Measurements from ENCODE around the gene TNFRSF13B. TPM values are rescaled to one million over a fixed set of nuclear protein-coding genes. Genes with fewer than 3 reads are reported as not detected.

Gene TNFRSF13B
- total RNA-seq, 1 experiment from 2014 or later: not detected

DNA sequence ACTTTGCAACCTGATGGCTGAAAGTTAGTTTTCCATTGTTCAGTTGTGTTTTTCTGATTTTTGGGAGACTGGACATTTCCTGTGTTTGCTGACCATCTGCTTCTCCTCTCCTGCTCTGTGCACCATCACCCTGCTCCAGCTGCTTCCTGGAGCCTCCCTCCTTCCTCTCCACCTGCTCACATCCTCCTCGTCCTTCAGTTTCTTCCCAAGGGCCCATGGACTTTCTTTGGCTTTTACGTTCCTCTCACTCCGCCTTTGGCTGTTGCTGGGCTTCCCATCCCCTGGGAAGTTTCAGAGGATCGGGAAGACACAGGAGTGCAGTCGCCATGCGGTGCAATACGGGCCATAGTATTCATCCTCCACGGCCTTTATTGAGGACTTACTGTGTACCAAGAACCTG, 61.6 kb downstream of the TNFRSF13B start (continued):
- TF ChIP-seq, protein P1, sequence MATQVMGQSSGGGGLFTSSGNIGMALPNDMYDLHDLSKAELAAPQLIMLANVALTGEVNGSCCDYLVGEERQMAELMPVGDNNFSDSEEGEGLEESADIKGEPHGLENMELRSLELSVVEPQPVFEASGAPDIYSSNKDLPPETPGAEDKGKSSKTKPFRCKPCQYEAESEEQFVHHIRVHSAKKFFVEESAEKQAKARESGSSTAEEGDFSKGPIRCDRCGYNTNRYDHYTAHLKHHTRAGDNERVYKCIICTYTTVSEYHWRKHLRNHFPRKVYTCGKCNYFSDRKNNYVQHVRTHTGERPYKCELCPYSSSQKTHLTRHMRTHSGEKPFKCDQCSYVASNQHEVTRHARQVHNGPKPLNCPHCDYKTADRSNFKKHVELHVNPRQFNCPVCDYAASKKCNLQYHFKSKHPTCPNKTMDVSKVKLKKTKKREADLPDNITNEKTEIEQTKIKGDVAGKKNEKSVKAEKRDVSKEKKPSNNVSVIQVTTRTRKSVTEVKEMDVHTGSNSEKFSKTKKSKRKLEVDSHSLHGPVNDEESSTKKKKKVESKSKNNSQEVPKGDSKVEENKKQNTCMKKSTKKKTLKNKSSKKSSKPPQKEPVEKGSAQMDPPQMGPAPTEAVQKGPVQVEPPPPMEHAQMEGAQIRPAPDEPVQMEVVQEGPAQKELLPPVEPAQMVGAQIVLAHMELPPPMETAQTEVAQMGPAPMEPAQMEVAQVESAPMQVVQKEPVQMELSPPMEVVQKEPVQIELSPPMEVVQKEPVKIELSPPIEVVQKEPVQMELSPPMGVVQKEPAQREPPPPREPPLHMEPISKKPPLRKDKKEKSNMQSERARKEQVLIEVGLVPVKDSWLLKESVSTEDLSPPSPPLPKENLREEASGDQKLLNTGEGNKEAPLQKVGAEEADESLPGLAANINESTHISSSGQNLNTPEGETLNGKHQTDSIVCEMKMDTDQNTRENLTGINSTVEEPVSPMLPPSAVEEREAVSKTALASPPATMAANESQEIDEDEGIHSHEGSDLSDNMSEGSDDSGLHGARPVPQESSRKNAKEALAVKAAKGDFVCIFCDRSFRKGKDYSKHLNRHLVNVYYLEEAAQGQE (IDR thresholded peaks at IDR 0.05; ENCODE audit: low read depth): no peak
- TF ChIP-seq ZFX (IDR thresholded peaks at IDR 0.05): no peak
- TF ChIP-seq ELF1 (IDR thresholded peaks at IDR 0.05; ENCODE audit: borderline replicate concordance, low read depth): no peak
- no peak for TF ChIP-seq YY1 (IDR thresholded peaks at IDR 0.05; ENCODE audit: extremely low read depth, insufficient replicate concordance, low read depth, low read length)

DNA sequence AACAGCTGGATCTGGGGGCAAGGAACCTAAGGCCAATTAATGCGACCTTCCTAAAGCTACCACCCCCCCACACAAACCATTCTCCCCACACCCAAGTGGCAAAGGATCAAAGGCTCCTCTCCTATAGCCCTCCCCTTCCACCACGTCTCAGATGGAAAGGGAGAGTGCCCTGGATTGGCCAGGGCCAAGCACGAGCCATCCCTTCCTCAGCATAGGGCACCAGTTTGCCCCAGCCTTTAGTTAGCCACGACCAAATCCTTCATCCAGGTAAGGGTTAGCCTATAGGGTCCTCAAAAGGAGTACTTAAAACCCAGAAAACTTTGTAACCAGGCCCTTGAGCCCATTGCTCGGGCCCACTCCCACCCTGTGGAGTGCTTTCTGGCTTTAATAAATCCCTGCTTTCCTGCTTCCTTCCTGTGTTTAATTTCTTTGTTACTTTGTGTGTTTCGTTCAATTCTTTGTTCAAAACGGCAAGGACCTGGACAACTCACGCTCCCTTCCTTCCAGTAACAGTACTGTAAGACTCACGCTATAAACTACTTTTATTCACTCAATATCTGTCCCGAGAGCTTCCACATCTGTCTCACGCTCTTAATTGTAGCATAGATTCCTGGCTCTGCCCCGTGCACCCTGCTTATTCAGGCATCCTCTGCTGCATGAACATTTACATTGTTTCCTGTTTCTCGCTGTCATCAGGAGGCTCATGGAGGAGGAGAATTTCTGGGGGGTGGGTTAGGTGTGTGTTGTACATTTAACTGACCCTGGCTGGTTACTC, 62.3 kb downstream of the TNFRSF13B start:
- H3K36me3 ChIP-seq (ENCODE audit: control insufficient read depth in 1 of 2, insufficient read depth in 2 of 2, low read length in 2 of 2): no peaks in the 10 kb centered on the region
- CTCF ChIA-PET: no interaction called here
- H3K79me2 ChIP-seq (ENCODE audit: insufficient read depth, low read length): no peaks in the 10 kb centered on the region
- TF ChIP-seq EZH2 (IDR thresholded peaks at IDR 0.05) (no peak), JUND (IDR thresholded peaks at IDR 0.05) (no peak), ZNF274 (IDR thresholded peaks at IDR 0.05; ENCODE audit: low read depth, low read length) (no peak), FOSL1 (IDR thresholded peaks at IDR 0.05; ENCODE audit: low read depth) (no peak), TCF7L2 (IDR thresholded peaks at IDR 0.05; ENCODE audit: borderline replicate concordance, extremely low read depth, insufficient read depth, insufficient read length) (no peak), POLR2A (IDR thresholded peaks at IDR 0.05; ENCODE audit: borderline replicate concordance, extremely low read depth, insufficient read depth, insufficient read length) (no peak)
- TF ChIP-seq, protein P2, sequence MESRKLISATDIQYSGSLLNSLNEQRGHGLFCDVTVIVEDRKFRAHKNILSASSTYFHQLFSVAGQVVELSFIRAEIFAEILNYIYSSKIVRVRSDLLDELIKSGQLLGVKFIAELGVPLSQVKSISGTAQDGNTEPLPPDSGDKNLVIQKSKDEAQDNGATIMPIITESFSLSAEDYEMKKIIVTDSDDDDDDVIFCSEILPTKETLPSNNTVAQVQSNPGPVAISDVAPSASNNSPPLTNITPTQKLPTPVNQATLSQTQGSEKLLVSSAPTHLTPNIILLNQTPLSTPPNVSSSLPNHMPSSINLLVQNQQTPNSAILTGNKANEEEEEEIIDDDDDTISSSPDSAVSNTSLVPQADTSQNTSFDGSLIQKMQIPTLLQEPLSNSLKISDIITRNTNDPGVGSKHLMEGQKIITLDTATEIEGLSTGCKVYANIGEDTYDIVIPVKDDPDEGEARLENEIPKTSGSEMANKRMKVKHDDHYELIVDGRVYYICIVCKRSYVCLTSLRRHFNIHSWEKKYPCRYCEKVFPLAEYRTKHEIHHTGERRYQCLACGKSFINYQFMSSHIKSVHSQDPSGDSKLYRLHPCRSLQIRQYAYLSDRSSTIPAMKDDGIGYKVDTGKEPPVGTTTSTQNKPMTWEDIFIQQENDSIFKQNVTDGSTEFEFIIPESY (IDR thresholded peaks at IDR 0.05; ENCODE audit: extremely low read depth, insufficient replicate concordance, low read length): no peak
- TF ChIP-seq, protein P3, sequence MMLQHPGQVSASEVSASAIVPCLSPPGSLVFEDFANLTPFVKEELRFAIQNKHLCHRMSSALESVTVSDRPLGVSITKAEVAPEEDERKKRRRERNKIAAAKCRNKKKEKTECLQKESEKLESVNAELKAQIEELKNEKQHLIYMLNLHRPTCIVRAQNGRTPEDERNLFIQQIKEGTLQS (IDR thresholded peaks at IDR 0.05): no peak
- no peak for ATAC-seq
- no peak overlapping the region for H3K4me3 ChIP-seq (replicated peaks in 1 of 2; ENCODE audit: low read depth in 1 of 2, low read length in 2 of 2)
- POLR2A ChIA-PET: no interaction called here
- H3K9me3 ChIP-seq (ENCODE audit: control insufficient read depth in 1 of 2, insufficient read depth in 1 of 2, low read depth in 1 of 2, low read length in 2 of 2): no peaks in the 10 kb centered on the region
- no peaks in the 10 kb centered on the region for H3K27me3 ChIP-seq (ENCODE audit: insufficient read depth, low read length)
- no peak overlapping the region for H3K4me2 ChIP-seq (ENCODE audit: low read length)
- RAD21 ChIA-PET (ENCODE audit: low non-redundant PET in 1 of 2, low total read pairs in 2 of 2, uncharacterized antibody in 2 of 2, unreplicated experiment in 2 of 2): no interaction called here
- BruUV-seq (replicated peaks): no TSS peak
- no peak for DNase-seq (ENCODE audit: low read depth, low spot score)
- H3K9me2 ChIP-seq (ENCODE audit: insufficient read depth): no peaks in the 10 kb centered on the region
- no peaks in the 10 kb centered on the region for H4K20me1 ChIP-seq (ENCODE audit: insufficient read depth)
- no peak overlapping the region for H2AFZ ChIP-seq (ENCODE audit: low read depth, low read length, poor library complexity, severe bottlenecking)
- no peak overlapping the region for H3K9ac ChIP-seq (ENCODE audit: low read length)
- intact Hi-C loops (cut with micrococcal nuclease): no loop called here
- no peak overlapping the region for H3K27ac ChIP-seq (ENCODE audit: low read depth, low read length)
- peaks cover 0 to 9% of the 10 kb centered on the region in 2 experiments; a peak in 2 of 4 replicates for H3K4me1 ChIP-seq (ENCODE audit: control insufficient read depth in 1 of 2, insufficient read depth in 2 of 2, low read length in 2 of 2)
